HuH-7.5 (cell line): ENCODE data around the gene GNS.

ENCODE experiments used
- DNase-seq: peaks from one replicate; pipeline ENCODE4 v3.0.0; 2011; ENCODE audit warnings: low spot score

GNS gene

GRCh38 chr12:64735442-64735841 is 23.8 kb downstream of the GNS start:
- no peak for DNase-seq

GRCh38 chr12:64733857-64734256 is 25.3 kb downstream of the GNS start:
- no peak for DNase-seq

GRCh38 chr12:64731683-64732082 is 27.5 kb downstream of the GNS start:
- DNase-seq, result no peak

GRCh38 chr12:64730588-64730969 is 28.6 kb downstream of the GNS start:
- no peak for DNase-seq

GRCh38 chr12:64729909-64730587 is 29.2 kb downstream of the GNS start:
- no peak for DNase-seq

- no peak for DNase-seq
Observed at GRCh38 chr12:64724201-64724745, 34.9 kb downstream of the GNS start.

- no peak for DNase-seq
Observed at GRCh38 chr12:64723630-64724029, 35.6 kb downstream of the GNS start.

- DNase-seq, result no peak
Observed at GRCh38 chr12:64722835-64723234, 36.4 kb downstream of the GNS start.

- DNase-seq, result no peak
Observed at GRCh38 chr12:64720884-64721283, 38.3 kb downstream of the GNS start.

- no peak for DNase-seq
Observed at GRCh38 chr12:64718649-64719048, 40.6 kb downstream of the GNS start.

GRCh38 chr12:64716839-64717455 is 42.3 kb downstream of the GNS start:
- DNase-seq, result no peak

GRCh38 chr12:64716371-64716770 is 42.8 kb downstream of the GNS start:
- no peak for DNase-seq

- DNase-seq, result no peak
Observed at GRCh38 chr12:64714551-64714968, 44.6 kb downstream of the GNS start.

- DNase-seq, result no peak
Observed at GRCh38 chr12:64713376-64713775, 45.8 kb downstream of the GNS start.

- DNase-seq, result no peak
Observed at GRCh38 chr12:64709429-64709828, 49.8 kb downstream of the GNS start.

GRCh38 chr12:64707926-64708325 is 51.3 kb downstream of the GNS start:
- DNase-seq, result no peak

- DNase-seq, result no peak
Observed at GRCh38 chr12:64707362-64707761, 51.8 kb downstream of the GNS start.

GRCh38 chr12:64706857-64707256 is 52.3 kb downstream of the GNS start:
- no peak for DNase-seq

GRCh38 chr12:64706306-64706705 is 52.9 kb downstream of the GNS start:
- DNase-seq, result no peak

GRCh38 chr12:64701283-64701682 is 57.9 kb downstream of the GNS start:
- no peak for DNase-seq

GRCh38 chr12:64700532-64700931 is 58.7 kb downstream of the GNS start:
- no peak for DNase-seq

GRCh38 chr12:64699504-64700115 is 59.6 kb downstream of the GNS start:
- no peak for DNase-seq

- DNase-seq, result no peak
Observed at GRCh38 chr12:64696080-64696741, 63.0 kb downstream of the GNS start.
